ENCODE measurements around the gene PKNOX2. TPM values are rescaled to one million over a fixed set of nuclear protein-coding genes. Genes with fewer than 3 reads are reported as not detected.

The PKNOX2 gene
- total RNA-seq, 6 experiments from 2014 or later, result 0.09 to 0.31 (median 0.14) TPM

DNA sequence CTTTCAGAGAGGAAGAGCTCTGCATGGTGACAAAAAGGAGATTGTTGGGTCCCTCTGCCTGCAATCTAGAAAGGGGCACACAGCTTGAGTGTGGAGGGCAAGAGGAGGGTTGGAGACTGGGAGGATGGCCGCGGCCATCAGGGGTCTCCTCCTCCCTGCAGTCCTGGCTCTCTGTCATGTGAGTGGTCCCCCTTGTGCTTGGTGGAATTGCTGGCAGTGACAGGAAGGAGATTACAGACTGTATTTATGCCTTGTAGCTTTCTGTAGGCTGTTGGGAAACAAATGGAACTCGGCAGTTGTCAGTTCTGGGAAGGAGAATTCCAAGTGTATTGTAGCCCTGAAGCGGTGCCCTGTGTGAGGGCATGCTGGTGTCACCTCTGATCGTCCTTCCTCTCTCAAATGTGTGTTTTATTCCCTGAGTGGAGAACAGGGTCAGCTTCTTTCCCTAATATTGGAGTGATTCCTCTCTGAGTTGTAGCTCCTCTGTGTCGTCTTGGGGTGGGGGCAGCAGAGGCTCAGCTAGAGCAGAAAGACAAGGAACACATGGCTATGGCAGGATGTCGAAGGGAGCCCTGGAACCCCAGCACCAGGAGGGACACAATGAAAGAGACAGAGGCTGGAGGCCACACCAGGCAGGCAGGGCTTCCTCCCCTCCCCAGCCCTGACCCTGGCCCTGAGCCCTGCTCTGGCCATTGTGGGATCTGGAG lies 163.1 kb downstream of the PKNOX2 start:
- Histone ChIP-seq H3K9me3 (no peaks in the 10 kb centered on the region), H3K4me1 (no peaks in the 10 kb centered on the region), H3K4me3 (no peak overlapping the region), H3K36me3 (no peaks in the 10 kb centered on the region), H3K27me3 (no peaks in the 10 kb centered on the region), H3K27ac (no peak overlapping the region)
- intact Hi-C loops (cut with DNase I), result no loop called here
- 40% methylated on average over 5 of the region's 7 CpGs for WGBS (ENCODE audit: insufficient coverage, low coverage, low lambda C conversion rate, missing lambda C conversion rate)
- TF ChIP-seq, protein P1, sequence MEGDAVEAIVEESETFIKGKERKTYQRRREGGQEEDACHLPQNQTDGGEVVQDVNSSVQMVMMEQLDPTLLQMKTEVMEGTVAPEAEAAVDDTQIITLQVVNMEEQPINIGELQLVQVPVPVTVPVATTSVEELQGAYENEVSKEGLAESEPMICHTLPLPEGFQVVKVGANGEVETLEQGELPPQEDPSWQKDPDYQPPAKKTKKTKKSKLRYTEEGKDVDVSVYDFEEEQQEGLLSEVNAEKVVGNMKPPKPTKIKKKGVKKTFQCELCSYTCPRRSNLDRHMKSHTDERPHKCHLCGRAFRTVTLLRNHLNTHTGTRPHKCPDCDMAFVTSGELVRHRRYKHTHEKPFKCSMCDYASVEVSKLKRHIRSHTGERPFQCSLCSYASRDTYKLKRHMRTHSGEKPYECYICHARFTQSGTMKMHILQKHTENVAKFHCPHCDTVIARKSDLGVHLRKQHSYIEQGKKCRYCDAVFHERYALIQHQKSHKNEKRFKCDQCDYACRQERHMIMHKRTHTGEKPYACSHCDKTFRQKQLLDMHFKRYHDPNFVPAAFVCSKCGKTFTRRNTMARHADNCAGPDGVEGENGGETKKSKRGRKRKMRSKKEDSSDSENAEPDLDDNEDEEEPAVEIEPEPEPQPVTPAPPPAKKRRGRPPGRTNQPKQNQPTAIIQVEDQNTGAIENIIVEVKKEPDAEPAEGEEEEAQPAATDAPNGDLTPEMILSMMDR (IDR thresholded peaks at IDR 0.05), result no peak
- TF ChIP-seq POLR2A (IDR thresholded peaks at IDR 0.05), result no peak
- no peak for ATAC-seq
- DNase-seq, result no peak

DNA sequence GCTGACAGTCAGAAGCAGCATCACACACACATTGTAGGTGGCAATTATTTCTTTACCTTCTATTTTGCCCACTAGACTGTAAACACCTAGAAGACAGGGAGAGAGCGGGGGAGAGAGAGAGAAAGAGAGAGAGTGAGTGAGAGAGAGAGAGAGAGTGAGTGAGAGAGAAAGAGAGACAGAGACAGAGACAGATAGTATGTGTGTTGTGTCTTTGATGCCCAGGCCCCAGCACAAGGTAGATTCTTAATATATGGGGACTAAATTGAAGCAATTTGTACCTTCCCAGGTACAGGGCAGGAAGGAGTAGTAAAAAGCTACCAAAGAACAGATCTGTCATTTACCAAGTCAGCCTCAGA lies 163.7 kb downstream of the PKNOX2 start:
- TF ChIP-seq POLR2A (IDR thresholded peaks at IDR 0.05), result no peak
- TF ChIP-seq, protein P1 (IDR thresholded peaks at IDR 0.05), result no peak
- DNase-seq (no peak), ATAC-seq (no peak)
- Histone ChIP-seq H3K27me3 (no peaks in the 10 kb centered on the region), H3K4me1 (no peaks in the 10 kb centered on the region), H3K9me3 (no peaks in the 10 kb centered on the region), H3K4me3 (no peak overlapping the region), H3K36me3 (no peaks in the 10 kb centered on the region), H3K27ac (no peak overlapping the region)
- intact Hi-C loops (cut with DNase I), result no loop called here
- 71% methylated on average over 1 of the region's 1 CpG for WGBS (ENCODE audit: insufficient coverage, low coverage, low lambda C conversion rate, missing lambda C conversion rate)

DNA sequence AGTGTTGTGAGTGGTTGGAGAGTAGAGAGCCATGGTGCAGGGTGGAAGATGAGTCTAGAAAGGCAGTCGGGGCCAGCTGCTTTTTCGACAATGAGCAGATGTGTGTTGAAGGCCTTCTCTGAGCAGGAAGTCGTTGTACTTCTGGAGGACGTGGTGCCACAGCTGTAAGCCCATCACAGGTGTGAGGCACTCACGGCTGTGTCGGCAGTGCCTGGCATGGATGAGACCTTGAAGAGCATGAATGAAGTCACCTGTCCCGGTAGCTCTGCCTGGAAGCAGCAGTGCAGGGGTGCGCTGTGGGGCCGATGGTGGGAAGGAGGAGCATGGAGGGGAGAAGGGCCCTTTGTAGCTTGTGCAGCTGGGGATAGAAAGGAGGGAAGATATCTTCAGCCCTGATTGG lies 165.2 kb downstream of the PKNOX2 start:
- TF ChIP-seq POLR2A (IDR thresholded peaks at IDR 0.05), result no peak
- TF ChIP-seq, protein P1 (IDR thresholded peaks at IDR 0.05), result no peak
- Histone ChIP-seq H3K27ac (no peak overlapping the region), H3K27me3 (no peaks in the 10 kb centered on the region), H3K4me3 (no peak overlapping the region), H3K9me3 (no peaks in the 10 kb centered on the region), H3K4me1 (no peaks in the 10 kb centered on the region), H3K36me3 (no peaks in the 10 kb centered on the region)
- intact Hi-C loops (cut with DNase I), result no loop called here
- peak in 1 of 3 donors; percentile 14 for DNase-seq
- WGBS (ENCODE audit: insufficient coverage, low coverage, low lambda C conversion rate, missing lambda C conversion rate), result 60% methylated on average over 6 of the region's 9 CpGs
- no peak for ATAC-seq

DNA sequence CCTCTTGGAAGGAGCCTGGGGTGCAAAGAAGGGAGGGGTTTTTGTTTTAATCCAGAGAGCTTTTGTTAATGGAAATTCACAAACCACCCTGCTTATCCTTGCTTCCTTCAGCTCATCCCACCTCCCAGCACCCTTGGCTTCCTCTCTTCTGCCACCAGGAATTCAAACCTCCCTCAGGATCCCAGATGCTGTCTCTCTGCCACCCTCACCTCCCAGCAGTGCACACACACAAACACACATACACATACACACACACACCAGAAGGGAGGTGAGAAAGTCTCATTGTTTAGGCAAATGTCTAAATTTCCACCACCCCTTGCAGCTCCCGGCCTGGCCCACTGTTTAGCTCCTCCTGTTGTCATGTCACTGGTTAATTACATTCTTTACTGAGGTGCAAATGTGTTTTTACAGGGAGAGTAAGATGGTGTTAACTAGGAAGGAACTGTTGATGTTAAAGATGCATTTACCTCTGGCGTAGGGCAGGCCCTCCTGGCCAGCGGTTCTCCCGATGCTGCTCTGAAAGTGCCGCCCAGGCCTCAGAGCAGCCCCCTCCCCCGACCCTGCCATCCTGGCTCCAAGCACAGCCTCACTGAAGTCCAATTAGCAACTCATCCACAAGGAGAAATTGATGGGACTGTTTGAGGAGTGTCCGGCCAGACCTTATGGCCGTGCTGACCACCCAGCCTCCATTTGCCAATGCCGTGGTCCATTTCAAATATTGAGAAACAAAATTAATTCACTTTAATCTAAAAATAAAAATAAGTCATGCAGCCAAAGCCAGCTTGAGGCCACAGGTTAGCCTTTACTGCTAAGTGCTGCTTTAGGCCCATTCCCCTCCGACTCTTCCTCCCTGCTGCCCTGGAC lies 166.1 kb downstream of the PKNOX2 start:
- 77% methylated on average over 8 of the region's 10 CpGs for WGBS (ENCODE audit: insufficient coverage, low coverage, low lambda C conversion rate, missing lambda C conversion rate)
- Histone ChIP-seq H3K27ac (no peak overlapping the region), H3K4me1 (no peaks in the 10 kb centered on the region), H3K36me3 (no peaks in the 10 kb centered on the region), H3K27me3 (no peaks in the 10 kb centered on the region), H3K4me3 (no peak overlapping the region), H3K9me3 (no peaks in the 10 kb centered on the region)
- TF ChIP-seq POLR2A (IDR thresholded peaks at IDR 0.05), result no peak
- TF ChIP-seq, protein P1 (IDR thresholded peaks at IDR 0.05), result no peak
- no peak for ATAC-seq
- intact Hi-C loops (cut with DNase I), result no loop called here
- no peak for DNase-seq
